WTC11 (cell line): ENCODE data around the gene GINM1. TPM values are rescaled to one million over a fixed set of nuclear protein-coding genes. Genes with fewer than 3 reads are reported as not detected.

ENCODE experiments used
- ATAC-seq: fragments of 200-7000 bp; cut with Tn5 transposase; 2 replicates; pipeline ENCODE4 v1.10.0; 2021; ENCODE audit warnings: mild to moderate bottlenecking, moderate library complexity
- CTCF ChIA-PET: fragments of 300-600 bp; sonication (Branson Sonifier 250); formaldehyde crosslinking; loops from one replicate; lab custom pipeline; 2021; ENCODE audit warnings: antibody characterized with exemption; lab: Charles Lee
- POLR2A ChIA-PET: fragments of 350-600 bp; sonication (Branson Sonifier 250); formaldehyde crosslinking; loops from one replicate; lab custom pipeline; 2021; ENCODE audit warnings: antibody characterized with exemption; lab: Charles Lee
- DNase-seq: peaks from one replicate; pipeline ENCODE4 v3.0.0; 2021; ENCODE audit warnings: low spot score
- H3K27ac Mint-ChIP-seq: 2 replicates; pipeline ENCODE4 v1.8.0; 2021; ENCODE audit warnings: mixed read lengths
- H3K27me3 Mint-ChIP-seq: 2 replicates; pipeline ENCODE4 v1.8.0; 2021; ENCODE audit warnings: low read depth, mild to moderate bottlenecking, moderate library complexity, mixed read lengths
- H3K36me3 Mint-ChIP-seq: 2 replicates; pipeline ENCODE4 v1.8.0; 2021; ENCODE audit warnings: mixed read lengths
- H3K4me1 Mint-ChIP-seq: 2 replicates; pipeline ENCODE4 v1.8.0; 2022; ENCODE audit warnings: mixed read lengths
- H3K4me3 Mint-ChIP-seq: 2 replicates; pipeline ENCODE4 v1.8.0; 2021; ENCODE audit warnings: mild to moderate bottlenecking, moderate library complexity, mixed read lengths
- H3K9me3 Mint-ChIP-seq: 2 replicates; pipeline ENCODE4 v1.8.0; 2021; ENCODE audit warnings: mixed read lengths
- CREB1 ChIP-seq: sonication (generic); formaldehyde crosslinking; IDR thresholded peaks from 2 replicates; pipeline ENCODE4 v1.8.0; 2023; ENCODE audit warnings: mild to moderate bottlenecking, missing genetic modification reagents
- CREM ChIP-seq: sonication (generic); formaldehyde crosslinking; IDR thresholded peaks from 2 replicates; pipeline ENCODE4 v1.8.1; 2022; ENCODE audit warnings: mild to moderate bottlenecking, missing genetic modification reagents, moderate library complexity
- EMX1 ChIP-seq: fragments of 250-450 bp; sonication (Bioruptor Pico); IDR thresholded peaks from 2 replicates; pipeline ENCODE4 v1.8.0; 2021; ENCODE audit warnings: mild to moderate bottlenecking
- ETV6 ChIP-seq: sonication (generic); formaldehyde crosslinking; IDR thresholded peaks from 2 replicates; pipeline ENCODE4 v1.8.1; 2022; ENCODE audit warnings: mild to moderate bottlenecking, missing genetic modification reagents
- NR2C2 ChIP-seq: sonication (generic); formaldehyde crosslinking; IDR thresholded peaks from 2 replicates; pipeline ENCODE4 v1.8.0; 2022; ENCODE audit warnings: mild to moderate bottlenecking, missing genetic modification reagents
- NR3C1 ChIP-seq: sonication (generic); formaldehyde crosslinking; conservative IDR thresholded peaks from 2 replicates; pipeline ENCODE4 v1.8.1; 2023; ENCODE audit warnings: low read depth, mild to moderate bottlenecking, missing genetic modification reagents
- ZBTB21 ChIP-seq: sonication (generic); formaldehyde crosslinking; IDR thresholded peaks from 2 replicates; pipeline ENCODE4 v1.8.1; 2023; ENCODE audit warnings: mild to moderate bottlenecking, missing genetic modification reagents, borderline replicate concordance
- ZNF138 ChIP-seq: sonication (generic); formaldehyde crosslinking; conservative IDR thresholded peaks from 2 replicates; pipeline ENCODE4 v1.8.1; 2022; ENCODE audit warnings: mild to moderate bottlenecking, moderate library complexity, missing genetic modification reagents
- ZNF671 ChIP-seq: fragments of 250-450 bp; sonication (Bioruptor Pico); IDR thresholded peaks from 2 replicates; pipeline ENCODE4 v1.8.0; 2021; ENCODE audit warnings: mild to moderate bottlenecking
- total RNA-seq: library from RNA; stranded (reverse); gene quantifications from 3 replicates; pipeline ENCODE4 v1.2.3, GENCODE V29; 2021
- TF ChIP-seq, protein P1 (sequence below): sonication (generic); formaldehyde crosslinking; IDR thresholded peaks from 2 replicates; pipeline ENCODE4 v1.8.1; 2023; ENCODE audit warnings: mild to moderate bottlenecking, missing genetic modification reagents, borderline replicate concordance
- TF ChIP-seq, protein P2 (sequence below): sonication (generic); formaldehyde crosslinking; IDR thresholded peaks from 2 replicates; pipeline ENCODE4 v1.8.0; 2023; ENCODE audit warnings: mild to moderate bottlenecking, missing genetic modification reagents
- TF ChIP-seq, protein P3 (sequence below): sonication (generic); formaldehyde crosslinking; conservative IDR thresholded peaks from 2 replicates; pipeline ENCODE4 v1.8.1; 2023; ENCODE audit warnings: mild to moderate bottlenecking, low read depth, missing genetic modification reagents, moderate library complexity
- TF ChIP-seq, protein P4 (sequence below): sonication (generic); formaldehyde crosslinking; IDR thresholded peaks from 2 replicates; pipeline ENCODE4 v1.8.1; 2023; ENCODE audit warnings: mild to moderate bottlenecking, moderate library complexity, missing genetic modification reagents

Gene GINM1
- total RNA-seq, 1 experiment from 2014 or later = 16.8 TPM

DNA sequence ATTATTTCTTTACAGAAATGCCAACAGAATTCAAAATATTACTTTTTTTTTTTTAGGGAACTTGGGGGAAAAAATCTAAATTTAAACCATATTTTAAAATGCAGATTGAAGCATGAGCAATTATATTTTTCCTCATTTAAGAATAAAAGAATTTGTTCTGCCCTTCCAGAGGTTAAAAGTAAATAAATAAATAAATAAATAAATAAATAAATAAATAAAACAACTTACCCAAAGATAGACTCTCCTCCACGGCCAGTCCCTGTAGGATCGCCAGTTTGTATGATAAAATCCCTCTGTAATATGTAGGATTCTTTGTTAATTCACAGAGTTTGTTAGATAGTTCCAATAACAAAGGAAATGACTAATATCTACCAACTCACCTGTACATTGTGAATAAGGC, 25.0 kb upstream of the GINM1 start:
- DNase-seq (no peak), ATAC-seq (no peak)
- Mint-ChIP-seq H3K36me3 (peaks cover 28% of the 10 kb centered on the region), H3K4me3 (no peak overlapping the region), H3K9me3 (no peaks in the 10 kb centered on the region), H3K27me3 (no peaks in the 10 kb centered on the region), H3K27ac (no peak overlapping the region), H3K4me1 (peaks cover 9% of the 10 kb centered on the region)
- TF ChIP-seq ZBTB21 = no peak
- no peak for TF ChIP-seq NR3C1
- ChIA-PET CTCF (no interaction called here), POLR2A (no interaction called here)

DNA sequence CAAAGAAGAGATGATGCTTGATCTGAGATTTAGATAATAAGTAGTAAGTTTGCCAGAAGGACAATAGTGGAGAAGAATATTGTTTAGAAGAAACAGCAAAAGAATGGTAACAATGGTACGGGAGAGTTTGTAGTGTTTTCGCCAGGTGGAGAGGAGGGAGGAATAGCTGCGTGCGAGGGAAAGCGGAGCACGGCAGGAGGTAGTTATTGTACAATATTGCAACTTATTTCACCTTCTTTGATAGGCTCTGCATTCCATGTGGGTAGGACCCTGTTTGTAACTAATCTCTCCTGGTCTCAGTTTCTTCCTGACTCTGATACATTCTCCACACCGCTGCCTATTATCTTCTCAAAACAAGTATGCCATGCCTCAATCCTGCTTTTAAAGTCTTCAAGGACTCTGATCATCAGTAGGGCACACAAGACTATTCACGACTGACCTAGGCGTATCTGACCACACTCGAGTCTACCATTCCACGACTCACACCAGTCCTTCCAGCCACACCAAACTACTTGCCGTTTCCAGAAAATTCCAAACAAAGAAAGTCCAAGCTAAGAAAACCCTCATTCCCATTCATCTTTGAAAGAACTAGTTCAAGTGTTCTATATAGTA, 21.4 kb upstream of the GINM1 start:
- peaks cover 6% of the 10 kb centered on the region; the same call in 1 of the 2 replicates for H3K36me3 Mint-ChIP-seq
- peak overlapping the region; percentile 97 for H3K4me3 Mint-ChIP-seq
- peak overlapping the region; percentile 97 for H3K27ac Mint-ChIP-seq
- POLR2A ChIA-PET = interaction anchor here (0.9 kb wide), 1 partner anchor 19 kb away, joined by 3 read pairs; no protein-coding TSS in a partner anchor
- no peak for ATAC-seq
- no peak for TF ChIP-seq NR2C2 (CRISPR knock-in tag)
- no peak for TF ChIP-seq EMX1
- TF ChIP-seq, protein P1, sequence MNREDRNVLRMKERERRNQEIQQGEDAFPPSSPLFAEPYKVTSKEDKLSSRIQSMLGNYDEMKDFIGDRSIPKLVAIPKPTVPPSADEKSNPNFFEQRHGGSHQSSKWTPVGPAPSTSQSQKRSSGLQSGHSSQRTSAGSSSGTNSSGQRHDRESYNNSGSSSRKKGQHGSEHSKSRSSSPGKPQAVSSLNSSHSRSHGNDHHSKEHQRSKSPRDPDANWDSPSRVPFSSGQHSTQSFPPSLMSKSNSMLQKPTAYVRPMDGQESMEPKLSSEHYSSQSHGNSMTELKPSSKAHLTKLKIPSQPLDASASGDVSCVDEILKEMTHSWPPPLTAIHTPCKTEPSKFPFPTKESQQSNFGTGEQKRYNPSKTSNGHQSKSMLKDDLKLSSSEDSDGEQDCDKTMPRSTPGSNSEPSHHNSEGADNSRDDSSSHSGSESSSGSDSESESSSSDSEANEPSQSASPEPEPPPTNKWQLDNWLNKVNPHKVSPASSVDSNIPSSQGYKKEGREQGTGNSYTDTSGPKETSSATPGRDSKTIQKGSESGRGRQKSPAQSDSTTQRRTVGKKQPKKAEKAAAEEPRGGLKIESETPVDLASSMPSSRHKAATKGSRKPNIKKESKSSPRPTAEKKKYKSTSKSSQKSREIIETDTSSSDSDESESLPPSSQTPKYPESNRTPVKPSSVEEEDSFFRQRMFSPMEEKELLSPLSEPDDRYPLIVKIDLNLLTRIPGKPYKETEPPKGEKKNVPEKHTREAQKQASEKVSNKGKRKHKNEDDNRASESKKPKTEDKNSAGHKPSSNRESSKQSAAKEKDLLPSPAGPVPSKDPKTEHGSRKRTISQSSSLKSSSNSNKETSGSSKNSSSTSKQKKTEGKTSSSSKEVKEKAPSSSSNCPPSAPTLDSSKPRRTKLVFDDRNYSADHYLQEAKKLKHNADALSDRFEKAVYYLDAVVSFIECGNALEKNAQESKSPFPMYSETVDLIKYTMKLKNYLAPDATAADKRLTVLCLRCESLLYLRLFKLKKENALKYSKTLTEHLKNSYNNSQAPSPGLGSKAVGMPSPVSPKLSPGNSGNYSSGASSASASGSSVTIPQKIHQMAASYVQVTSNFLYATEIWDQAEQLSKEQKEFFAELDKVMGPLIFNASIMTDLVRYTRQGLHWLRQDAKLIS = no peak
- no peak for TF ChIP-seq ZNF671 (CRISPR knock-in tag)
- TF ChIP-seq CREM (CRISPR knock-in tag) = no peak
- TF ChIP-seq, protein P2, sequence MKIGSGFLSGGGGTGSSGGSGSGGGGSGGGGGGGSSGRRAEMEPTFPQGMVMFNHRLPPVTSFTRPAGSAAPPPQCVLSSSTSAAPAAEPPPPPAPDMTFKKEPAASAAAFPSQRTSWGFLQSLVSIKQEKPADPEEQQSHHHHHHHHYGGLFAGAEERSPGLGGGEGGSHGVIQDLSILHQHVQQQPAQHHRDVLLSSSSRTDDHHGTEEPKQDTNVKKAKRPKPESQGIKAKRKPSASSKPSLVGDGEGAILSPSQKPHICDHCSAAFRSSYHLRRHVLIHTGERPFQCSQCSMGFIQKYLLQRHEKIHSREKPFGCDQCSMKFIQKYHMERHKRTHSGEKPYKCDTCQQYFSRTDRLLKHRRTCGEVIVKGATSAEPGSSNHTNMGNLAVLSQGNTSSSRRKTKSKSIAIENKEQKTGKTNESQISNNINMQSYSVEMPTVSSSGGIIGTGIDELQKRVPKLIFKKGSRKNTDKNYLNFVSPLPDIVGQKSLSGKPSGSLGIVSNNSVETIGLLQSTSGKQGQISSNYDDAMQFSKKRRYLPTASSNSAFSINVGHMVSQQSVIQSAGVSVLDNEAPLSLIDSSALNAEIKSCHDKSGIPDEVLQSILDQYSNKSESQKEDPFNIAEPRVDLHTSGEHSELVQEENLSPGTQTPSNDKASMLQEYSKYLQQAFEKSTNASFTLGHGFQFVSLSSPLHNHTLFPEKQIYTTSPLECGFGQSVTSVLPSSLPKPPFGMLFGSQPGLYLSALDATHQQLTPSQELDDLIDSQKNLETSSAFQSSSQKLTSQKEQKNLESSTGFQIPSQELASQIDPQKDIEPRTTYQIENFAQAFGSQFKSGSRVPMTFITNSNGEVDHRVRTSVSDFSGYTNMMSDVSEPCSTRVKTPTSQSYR (CRISPR knock-in tag) = no peak
- TF ChIP-seq, protein P3, sequence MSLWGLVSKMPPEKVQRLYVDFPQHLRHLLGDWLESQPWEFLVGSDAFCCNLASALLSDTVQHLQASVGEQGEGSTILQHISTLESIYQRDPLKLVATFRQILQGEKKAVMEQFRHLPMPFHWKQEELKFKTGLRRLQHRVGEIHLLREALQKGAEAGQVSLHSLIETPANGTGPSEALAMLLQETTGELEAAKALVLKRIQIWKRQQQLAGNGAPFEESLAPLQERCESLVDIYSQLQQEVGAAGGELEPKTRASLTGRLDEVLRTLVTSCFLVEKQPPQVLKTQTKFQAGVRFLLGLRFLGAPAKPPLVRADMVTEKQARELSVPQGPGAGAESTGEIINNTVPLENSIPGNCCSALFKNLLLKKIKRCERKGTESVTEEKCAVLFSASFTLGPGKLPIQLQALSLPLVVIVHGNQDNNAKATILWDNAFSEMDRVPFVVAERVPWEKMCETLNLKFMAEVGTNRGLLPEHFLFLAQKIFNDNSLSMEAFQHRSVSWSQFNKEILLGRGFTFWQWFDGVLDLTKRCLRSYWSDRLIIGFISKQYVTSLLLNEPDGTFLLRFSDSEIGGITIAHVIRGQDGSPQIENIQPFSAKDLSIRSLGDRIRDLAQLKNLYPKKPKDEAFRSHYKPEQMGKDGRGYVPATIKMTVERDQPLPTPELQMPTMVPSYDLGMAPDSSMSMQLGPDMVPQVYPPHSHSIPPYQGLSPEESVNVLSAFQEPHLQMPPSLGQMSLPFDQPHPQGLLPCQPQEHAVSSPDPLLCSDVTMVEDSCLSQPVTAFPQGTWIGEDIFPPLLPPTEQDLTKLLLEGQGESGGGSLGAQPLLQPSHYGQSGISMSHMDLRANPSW (CRISPR knock-in tag) = no peak
- TF ChIP-seq, all 79 proteins: peak for 0
- H3K9me3 Mint-ChIP-seq = no peaks in the 10 kb centered on the region
- H3K27me3 Mint-ChIP-seq = peaks cover 14% of the 10 kb centered on the region
- CTCF ChIA-PET = interaction anchor here (0.6 kb wide), 1 partner anchor 16 kb away, joined by 3 read pairs; no protein-coding TSS in a partner anchor
- no peak for DNase-seq
- peaks cover 9% of the 10 kb centered on the region for H3K4me1 Mint-ChIP-seq

DNA sequence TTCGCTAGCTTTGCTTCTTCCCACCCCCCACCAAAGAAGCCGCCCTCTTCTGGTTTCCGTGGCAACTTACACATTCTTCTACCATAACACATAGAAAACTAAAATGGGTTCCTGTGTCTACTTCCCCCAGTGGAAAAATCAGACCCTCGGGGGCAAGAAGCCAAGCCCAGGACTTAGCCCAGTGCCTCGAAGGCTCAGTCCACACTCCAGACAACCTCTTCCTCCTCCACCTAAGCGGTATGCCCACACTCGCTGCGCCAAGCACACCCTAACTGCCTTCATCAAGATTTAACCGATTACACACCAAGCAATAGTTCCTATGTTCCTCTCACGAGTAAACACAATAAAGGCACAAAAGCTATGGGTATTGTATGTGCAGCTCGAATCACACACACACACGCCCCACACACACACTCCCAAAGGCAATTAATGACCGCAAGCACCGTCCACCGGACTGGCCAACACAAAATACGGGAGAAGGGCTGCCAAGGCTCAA, 20.9 kb upstream of the GINM1 start:
- no peaks in the 10 kb centered on the region for H3K9me3 Mint-ChIP-seq
- ATAC-seq (peak; percentile 16), DNase-seq (peak; percentile 28)
- peaks cover 19% of the 10 kb centered on the region for H3K27me3 Mint-ChIP-seq
- CTCF ChIA-PET = interaction anchor here (0.5 to 1.8 kb wide), 9 partner anchors 8 to 329 kb away, joined by 3 to 9 read pairs (median 4); partner anchors contain the start of gene GINM1
- POLR2A ChIA-PET = interaction anchor here (0.9 kb wide), 1 partner anchor 20 kb away, joined by 3 read pairs; no protein-coding TSS in a partner anchor
- peak overlapping the region; percentile 97 for H3K27ac Mint-ChIP-seq
- H3K4me3 Mint-ChIP-seq = peak overlapping the region; percentile 97
- H3K4me1 Mint-ChIP-seq = peaks cover 9% of the 10 kb centered on the region
- TF ChIP-seq CREB1 (CRISPR knock-in tag) (no peak), ZBTB21 (no peak), ZNF671 (CRISPR knock-in tag) (no peak), ETV6 (CRISPR knock-in tag) (no peak), ZNF138 (CRISPR knock-in tag) (no peak)
- TF ChIP-seq, protein P4, sequence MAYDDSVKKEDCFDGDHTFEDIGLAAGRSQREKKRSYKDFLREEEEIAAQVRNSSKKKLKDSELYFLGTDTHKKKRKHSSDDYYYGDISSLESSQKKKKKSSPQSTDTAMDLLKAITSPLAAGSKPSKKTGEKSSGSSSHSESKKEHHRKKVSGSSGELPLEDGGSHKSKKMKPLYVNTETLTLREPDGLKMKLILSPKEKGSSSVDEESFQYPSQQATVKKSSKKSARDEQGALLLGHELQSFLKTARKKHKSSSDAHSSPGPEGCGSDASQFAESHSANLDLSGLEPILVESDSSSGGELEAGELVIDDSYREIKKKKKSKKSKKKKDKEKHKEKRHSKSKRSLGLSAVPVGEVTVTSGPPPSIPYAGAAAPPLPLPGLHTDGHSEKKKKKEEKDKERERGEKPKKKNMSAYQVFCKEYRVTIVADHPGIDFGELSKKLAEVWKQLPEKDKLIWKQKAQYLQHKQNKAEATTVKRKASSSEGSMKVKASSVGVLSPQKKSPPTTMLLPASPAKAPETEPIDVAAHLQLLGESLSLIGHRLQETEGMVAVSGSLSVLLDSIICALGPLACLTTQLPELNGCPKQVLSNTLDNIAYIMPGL = no peak
- peaks cover 3% of the 10 kb centered on the region; the same call in 1 of the 2 replicates for H3K36me3 Mint-ChIP-seq
